Ureter (tissue), 1 donor: ENCODE results near the gene CTSS. TPM values are rescaled to one million over a fixed set of nuclear protein-coding genes. Genes with fewer than 3 reads are reported as not detected.
"Not testable (repeated sequence)": the region's sequence is repeated elsewhere in the genome, so short reads cannot be mapped to it uniquely, and the experiment has no call there.

Experiments
- DNase-seq: peaks from one replicate; pipeline ENCODE4 v3.0.0-alpha.2; 2020; ENCODE audit warnings: low spot score
- total RNA-seq: library from RNA; stranded (reverse); gene quantifications from one replicate; pipeline ENCODE4 v1.2.4, GENCODE V29; 2023
- donor health status: DM: yes; HTN: yes; CAD: no.

Gene CTSS
- total RNA-seq, 1 donor from 2014 or later = 77.3 TPM

DNA sequence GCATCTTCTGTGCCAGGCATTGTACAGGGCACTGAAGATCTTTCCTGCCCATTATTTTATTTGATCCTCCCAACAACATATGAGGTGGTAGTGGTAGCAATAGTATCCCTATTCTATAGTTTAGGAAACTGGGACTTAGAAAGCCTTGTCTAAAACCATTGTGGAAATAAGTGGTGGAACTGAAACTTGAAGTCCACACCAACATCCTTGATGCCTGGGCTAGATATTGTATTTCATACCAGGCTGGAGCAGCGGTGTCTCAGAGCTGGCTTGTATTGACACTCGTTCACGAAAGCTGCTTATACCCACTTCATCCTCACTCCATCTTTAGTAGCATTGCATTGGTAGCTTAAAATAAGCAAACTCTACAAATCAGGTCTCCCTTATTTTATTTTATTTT lies 9.7 kb upstream of the CTSS start:
- no peak for DNase-seq

DNA sequence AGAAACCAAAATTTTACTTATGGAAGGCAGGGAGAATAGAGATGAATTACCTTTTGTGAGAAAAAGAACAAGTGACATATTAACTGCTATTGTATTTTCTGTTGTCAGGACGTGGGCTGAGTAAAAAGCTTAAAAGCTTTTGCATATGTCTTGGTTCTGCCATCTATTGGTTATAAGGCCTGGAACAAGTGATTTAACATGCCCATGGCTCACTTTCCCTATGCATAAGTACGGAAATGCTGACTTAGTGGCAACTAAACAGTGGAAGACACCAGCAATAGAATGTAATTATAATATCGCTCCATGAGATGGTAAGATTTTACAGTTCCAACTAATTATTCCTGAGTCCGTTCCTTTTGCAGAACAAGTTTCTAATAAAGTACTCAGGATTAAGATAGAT lies 6.7 kb upstream of the CTSS start:
- DNase-seq = no peak

DNA sequence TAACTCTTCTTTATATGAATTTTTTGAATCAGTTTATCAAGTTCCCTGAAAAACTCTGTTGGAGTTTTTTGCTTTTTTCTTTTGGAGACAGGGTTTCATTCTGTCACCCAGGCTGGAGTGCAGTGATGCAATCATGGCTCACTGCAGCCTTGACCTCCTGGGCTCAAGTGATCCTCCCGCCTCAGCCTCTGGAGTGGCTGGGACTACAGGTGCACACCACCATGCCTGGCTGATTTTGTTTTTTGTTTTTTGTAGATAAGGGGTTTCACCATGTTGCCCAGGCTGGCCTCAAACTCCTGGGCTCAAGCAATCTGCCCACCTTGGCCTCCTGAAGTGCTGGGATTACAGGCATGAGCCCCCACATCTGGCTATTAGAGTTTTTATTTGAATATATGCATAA lies 2.1 kb upstream of the CTSS start:
- not testable (repeated sequence) for DNase-seq

DNA sequence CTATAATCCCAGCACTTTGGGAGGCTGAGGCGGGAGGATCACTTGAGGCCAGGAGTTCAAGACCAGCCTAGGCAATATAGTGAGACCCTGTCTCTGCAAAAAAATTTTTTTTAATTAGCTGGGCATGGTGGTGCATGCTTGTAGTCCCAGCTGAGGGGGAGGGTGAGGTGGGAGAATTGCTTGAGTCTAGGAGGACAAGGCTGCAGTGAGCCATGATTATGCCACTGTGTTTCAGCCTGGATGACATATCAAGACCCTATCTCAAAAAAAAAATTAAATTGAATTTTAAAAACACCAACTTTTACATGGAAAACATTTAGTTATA lies 361 bp upstream of the CTSS start:
- DNase-seq = not testable (repeated sequence)

- no peak for DNase-seq
Measured at GRCh38 chr1:150764617-150765101, 919 bp downstream of the CTSS start.

- DNase-seq = no peak
Measured at GRCh38 chr1:150763018-150763417, 2.6 kb downstream of the CTSS start.

GRCh38 chr1:150762552-150762951 lies 3.0 kb downstream of the CTSS start:
- no peak for DNase-seq

- no peak for DNase-seq
Measured at GRCh38 chr1:150761801-150762200, 3.8 kb downstream of the CTSS start.

DNA sequence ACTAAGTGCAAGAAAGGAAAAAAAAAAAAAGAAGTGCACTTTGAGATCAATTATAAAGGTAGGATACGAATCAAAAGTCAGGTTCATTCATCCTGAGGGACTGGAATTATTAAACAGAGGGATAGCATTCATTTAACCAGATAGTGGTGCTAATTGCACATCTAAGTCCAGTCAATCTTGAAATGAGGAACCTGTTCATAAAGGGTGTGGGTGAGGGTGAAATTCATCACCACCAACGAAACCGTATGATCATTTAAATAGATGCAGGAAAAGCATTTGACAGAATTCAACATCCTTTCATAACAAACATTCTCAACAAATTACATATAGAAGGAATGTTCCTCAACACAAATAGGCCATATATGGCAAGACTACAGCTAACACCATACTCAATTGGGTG lies 5.6 kb downstream of the CTSS start:
- DNase-seq = no peak

GRCh38 chr1:150753416-150753815 lies 12.2 kb downstream of the CTSS start:
- DNase-seq = no peak

DNA sequence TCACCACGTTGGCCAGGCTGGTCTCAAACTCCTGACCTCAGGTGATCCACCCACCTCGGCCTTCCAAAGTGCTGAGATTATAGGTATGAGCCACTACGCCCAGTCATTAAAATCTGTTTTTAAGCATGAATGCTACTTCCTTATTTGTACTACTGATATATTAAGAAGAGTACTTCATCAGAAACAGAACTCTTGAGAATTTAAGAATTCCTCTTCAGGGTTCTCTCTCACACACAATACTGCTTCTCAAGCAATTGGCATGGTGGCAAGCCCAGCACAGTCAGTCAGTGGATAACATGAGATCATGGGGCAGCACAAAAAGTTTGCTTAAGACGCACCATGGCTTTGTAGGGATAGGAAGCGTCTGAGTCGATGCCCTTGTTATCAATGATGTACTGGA lies 14.1 kb downstream of the CTSS start:
- DNase-seq = no peak

DNA sequence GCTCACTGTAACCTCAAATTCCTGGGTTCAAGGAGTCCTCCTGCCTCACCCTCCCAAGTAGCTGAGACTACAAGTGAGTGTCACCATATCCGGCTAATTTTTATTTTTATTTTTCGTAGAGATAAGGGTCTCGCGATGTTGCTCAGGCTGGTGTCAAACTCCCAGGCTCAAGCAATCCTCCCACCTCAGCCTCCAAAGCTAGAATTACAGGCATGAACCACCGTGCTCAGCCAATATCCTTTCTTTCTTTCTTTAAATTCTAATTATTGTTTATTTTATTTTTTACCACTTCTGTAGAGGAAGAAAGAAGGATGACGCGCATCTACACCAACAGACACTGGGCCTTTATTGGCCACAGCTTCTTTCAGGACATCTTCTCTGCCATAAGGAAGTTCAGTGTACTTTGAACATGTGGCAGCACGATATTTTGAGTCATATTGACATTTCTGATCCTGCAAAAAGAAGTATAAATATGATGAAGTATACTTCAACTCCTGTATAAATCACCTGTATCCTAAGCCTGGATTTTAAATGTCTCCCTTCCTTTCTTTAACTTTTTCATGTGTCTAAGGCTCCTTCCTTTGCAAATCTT lies 15.8 kb downstream of the CTSS start:
- DNase-seq = no peak

DNA sequence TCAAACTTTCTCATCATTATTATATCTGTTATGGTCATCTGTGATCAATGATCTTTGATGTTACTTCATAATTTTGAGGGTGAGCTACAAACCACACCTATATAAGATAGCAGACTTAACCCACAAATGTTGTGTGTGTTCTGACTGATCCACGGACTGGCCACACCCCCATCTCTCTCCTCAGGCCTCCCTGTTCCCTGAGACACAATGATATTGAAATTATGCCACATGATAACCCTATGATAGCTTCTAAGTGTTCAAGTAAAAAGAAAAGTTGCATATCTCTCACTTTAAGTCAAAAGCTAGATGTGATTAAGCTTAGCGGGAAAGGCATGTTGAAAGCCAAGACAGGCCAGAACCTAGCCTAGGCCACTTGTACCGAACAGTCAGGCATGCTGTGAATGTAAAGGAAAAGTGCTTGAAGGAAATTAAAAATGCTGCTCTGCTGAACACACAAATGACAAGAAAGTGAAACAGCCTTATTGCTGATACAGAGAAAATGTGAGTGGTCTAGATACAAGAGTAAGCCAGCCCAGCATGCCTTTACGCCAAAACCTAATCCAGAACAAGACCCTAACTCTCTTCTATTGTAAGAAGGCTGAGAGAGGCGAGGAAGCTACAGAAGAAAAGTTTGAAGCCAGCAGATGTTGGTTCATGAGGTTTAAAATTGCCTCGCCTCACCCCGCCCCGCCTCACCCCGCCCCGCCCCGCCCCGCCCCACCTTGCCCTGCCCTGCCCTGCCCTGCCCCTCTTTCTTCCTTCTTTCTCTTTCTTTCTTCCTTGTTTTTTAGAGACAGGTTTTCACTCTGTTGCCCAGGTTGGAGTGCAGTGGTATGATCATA lies 16.5 kb downstream of the CTSS start:
- no peak for DNase-seq

- no peak for DNase-seq
Measured at GRCh38 chr1:150730130-150730721, 35.4 kb downstream of the CTSS start.

DNA sequence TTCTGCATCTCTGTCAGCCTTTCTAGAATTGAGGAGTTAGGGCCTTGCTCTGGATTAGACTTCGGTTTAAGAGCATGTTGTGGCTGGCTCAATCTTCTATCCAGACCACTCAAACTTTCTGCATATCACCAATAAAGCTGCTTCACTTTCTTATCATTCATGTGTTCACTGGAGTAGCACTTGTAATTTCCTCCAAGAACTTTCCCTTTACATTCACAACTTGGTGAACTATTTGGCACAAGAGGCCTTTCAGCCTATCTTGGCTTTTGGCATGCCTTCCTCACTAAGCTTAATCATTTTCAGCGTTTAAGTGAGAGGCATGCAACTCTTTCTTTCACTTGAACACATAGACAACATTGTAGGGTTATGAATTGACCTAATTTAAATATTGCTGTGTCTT lies 41.2 kb downstream of the CTSS start:
- DNase-seq = no peak

DNA sequence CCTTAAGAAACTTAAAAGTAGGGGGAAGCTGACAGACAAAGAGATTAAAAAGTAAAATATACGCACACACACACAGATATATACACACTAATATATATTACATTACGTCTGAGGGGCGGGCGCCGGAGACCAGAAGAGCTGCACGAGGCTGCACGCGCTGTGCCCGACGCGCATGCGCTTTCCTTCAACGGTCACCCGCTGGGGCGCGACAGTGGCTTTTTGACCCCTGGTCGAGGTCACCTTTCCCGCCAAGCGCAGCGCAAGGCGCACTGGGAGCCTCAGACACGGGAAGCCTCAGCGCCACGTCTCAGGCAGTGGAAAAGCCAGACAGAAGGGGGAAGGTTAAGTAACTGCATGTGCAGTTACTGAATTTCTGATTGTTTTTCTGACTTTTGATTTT lies 44.9 kb downstream of the CTSS start, which contains the start of gene HORMAD1:
TSS of gene HORMAD1 (minus strand) at position 193 of the 400 bp plus-strand sequence. CDS start 1,390 bp downstream, outside the sequence.
- no peak for DNase-seq

DNA sequence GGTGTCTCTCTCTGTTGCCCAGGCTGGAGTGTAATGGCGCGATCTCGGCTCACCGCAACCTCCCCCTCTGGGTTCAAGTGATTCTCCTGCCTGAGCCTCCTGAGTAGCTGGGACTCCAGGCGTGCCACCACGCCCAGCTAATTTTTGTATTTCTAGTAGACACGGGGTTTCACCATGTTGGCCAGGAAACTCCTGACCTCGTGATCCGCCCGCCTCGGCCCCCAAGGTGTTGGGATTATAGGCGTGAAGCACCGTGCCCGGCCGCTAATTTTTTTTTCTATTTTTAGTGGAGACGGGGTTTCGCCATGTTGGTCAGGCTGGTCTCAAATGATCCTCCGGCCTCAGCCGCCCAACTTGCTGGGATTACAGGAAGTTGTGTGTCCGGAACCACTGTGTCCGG lies 45.5 kb downstream of the CTSS start:
- DNase-seq = no peak

DNA sequence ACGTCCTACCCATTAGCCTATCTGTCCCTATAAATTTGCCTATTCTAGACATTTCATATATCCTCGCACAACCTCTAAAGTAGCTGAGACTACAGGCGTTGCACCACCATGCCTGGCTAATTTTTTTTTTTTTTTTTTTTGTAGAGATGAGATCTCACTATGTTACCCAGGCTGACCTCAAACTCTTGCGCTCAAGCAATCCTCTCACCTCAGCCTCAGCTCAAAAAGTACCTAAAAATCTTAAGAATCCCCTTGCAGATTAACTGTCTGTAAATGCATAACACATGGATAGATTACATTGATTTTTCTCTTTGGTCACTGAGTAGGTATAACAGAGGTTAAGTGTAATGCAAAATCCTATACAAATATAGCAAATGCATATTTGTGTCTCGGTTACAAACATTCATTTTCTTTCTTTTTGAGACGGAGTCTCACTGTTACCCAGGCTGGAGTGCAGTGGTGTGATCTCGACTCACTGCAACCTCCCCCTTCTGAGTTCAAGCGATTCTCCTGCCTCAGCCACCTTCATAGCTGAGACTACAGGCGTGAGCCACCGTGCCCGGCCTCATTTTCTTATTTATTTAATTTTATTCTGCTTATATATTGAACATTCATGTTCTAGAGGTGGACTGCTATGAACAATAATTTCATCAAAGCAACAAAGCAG lies 47.2 kb downstream of the CTSS start:
- no peak for DNase-seq

DNA sequence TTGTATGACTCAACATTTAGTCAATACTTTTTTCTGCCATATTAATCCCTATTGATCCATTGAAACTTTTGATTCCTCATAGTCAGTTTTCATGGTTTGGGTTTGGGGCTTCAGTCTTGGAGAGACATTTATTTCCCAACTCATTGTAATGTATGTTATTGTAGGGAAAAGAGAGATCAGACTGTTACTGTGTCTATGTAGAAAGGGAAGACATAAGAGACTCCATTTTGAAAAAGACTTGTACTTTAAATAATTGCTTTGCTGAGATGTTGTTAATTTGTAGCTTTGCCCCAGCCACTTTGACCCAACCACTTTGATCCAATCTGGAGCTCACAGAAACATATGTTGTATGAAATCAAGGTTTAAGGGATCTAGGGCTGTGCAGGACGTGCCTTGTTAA lies 56.5 kb downstream of the CTSS start:
- not testable (repeated sequence) for DNase-seq

DNA sequence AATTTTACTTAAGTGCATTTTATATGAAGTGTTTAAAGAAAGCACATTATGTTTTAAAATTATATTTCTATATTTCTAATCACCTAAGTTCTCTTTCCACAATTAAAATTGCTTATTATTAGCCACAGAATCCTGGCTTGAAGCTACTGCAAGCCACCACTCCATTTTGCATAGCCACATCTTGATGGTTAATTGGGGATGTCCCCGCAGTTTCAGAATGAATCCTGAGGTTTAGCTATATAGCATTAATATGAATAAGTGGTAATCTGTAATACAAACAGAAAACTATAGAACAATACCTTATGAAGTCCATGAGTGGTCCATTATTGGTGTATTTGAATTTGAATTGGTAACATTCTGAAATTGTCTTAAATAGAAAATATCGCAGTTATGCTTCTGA lies 57.0 kb downstream of the CTSS start:
- no peak for DNase-seq

- DNase-seq = no peak
Measured at GRCh38 chr1:150706091-150706490, 59.5 kb downstream of the CTSS start.

DNA sequence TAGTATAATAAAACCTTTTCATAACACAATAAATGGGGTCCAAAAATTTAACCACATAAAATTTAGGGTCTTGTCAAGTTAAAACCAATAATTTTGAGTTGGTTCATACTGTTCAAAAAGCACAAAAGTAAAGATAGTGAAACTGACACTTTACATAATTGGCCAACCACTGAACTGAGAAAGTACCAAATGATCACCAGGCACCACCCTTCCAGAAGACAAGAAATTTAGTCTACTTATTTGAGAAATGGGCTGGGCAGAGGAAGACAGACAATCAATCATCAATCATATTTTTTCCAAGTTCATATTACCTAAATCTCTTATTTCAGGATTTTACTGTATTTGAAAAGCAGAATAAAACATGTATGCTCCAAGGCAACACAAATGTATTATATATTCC lies 62.2 kb downstream of the CTSS start:
- DNase-seq = no peak
